ENCODE data around the gene SEPTIN6.

DNA sequence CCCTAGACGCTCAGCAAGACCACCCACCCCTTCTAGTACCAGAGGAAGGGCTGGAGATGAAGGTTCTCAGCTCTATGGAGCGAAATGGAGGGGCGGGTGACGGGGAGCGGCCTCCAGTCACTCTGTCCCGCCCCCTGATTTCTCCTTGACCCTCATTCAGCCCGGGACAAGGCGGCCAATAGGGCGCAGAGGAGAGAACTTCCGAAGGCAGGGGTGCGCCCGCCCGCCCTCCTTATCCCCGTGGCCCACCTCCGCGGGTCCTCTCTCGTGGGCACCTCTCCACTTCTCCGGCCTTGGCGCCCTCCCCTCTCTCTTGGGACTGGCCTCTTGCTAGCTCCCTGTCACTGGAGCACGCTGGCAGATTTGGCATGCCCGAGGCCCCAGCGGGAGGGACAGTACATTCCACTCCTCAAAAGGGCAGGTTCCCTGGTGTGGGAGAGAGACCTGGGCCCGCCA is 1.1 kb upstream of the SEPTIN6 start:
- no peak for TF ChIP-seq EZH2 (IDR thresholded peaks at IDR 0.05; ENCODE audit: insufficient read depth, low read length)
- TF ChIP-seq, protein P1, sequence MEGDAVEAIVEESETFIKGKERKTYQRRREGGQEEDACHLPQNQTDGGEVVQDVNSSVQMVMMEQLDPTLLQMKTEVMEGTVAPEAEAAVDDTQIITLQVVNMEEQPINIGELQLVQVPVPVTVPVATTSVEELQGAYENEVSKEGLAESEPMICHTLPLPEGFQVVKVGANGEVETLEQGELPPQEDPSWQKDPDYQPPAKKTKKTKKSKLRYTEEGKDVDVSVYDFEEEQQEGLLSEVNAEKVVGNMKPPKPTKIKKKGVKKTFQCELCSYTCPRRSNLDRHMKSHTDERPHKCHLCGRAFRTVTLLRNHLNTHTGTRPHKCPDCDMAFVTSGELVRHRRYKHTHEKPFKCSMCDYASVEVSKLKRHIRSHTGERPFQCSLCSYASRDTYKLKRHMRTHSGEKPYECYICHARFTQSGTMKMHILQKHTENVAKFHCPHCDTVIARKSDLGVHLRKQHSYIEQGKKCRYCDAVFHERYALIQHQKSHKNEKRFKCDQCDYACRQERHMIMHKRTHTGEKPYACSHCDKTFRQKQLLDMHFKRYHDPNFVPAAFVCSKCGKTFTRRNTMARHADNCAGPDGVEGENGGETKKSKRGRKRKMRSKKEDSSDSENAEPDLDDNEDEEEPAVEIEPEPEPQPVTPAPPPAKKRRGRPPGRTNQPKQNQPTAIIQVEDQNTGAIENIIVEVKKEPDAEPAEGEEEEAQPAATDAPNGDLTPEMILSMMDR (IDR thresholded peaks at IDR 0.05; ENCODE audit: insufficient read depth, low read depth, low read length) = no peak

Data from astrocyte (in vitro differentiated cells and primary cell).